Spinal cord (tissue), 10 donors: ENCODE data around the gene SMDT1. TPM values are rescaled to one million over a fixed set of nuclear protein-coding genes. Genes with fewer than 3 reads are reported as not detected.

Experiments
- DNase-seq, 6 donors: peaks; one replicate each; pipeline versions ENCODE4 v3.0.0 to v3.0.0-alpha.2; 2013 to 2015; ENCODE audit warnings: low spot score in 6 of 6, low read depth in 4 of 6
- H3K27ac ChIP-seq: one replicate; pipeline ENCODE4 v1.5.1; 2013; ENCODE audit warnings: low read depth, low read length, control low read depth
- H3K27me3 ChIP-seq: one replicate; pipeline ENCODE4 v1.6.1; 2013; ENCODE audit warnings: low read length; ENCODE audit not compliant: control insufficient read depth, insufficient read depth
- H3K36me3 ChIP-seq: one replicate; pipeline ENCODE4 v1.6.1; 2013; ENCODE audit warnings: low read length; ENCODE audit not compliant: control insufficient read depth, insufficient read depth
- H3K4me1 ChIP-seq: one replicate; pipeline ENCODE4 v1.6.1; 2013; ENCODE audit warnings: low read length; ENCODE audit not compliant: control insufficient read depth, insufficient read depth
- H3K4me3 ChIP-seq: one replicate; pipeline ENCODE4 v1.5.1; 2013; ENCODE audit warnings: low read depth, low read length, control low read depth
- H3K9me3 ChIP-seq: one replicate; pipeline ENCODE4 v1.6.1; 2013; ENCODE audit warnings: low read length; ENCODE audit not compliant: control insufficient read depth, insufficient read depth
- WGBS: methylation state at CpG from one replicate; pipeline ENCODE4 v1.1.5; 2013; ENCODE audit warnings: missing lambda C conversion rate; ENCODE audit not compliant: insufficient coverage; 5-methylcytosine and 5-hydroxymethylcytosine counted together
- long read RNA-seq, 4 donors: transcript quantifications; one replicate each; lab custom pipeline, GENCODE V29; 2026
- polyA plus RNA-seq, 2 donors: library from polyadenylated mRNA; unstranded; fragments of 120-200 nt; gene quantifications; one replicate each; pipeline ENCODE4 v1.2.1, GENCODE V29; 2013; ENCODE audit not compliant: insufficient read length in 2 of 2
- total RNA-seq, 2 donors: library from RNA; depleted of rRNA in 1 of 2; stranded (reverse); fragments of 120-200 nt in 1 of 2; fragments of >200 nt in 1 of 2; gene quantifications; one replicate each; pipeline versions ENCODE4 v1.2.3 to v1.2.4, GENCODE V29; 2013 to 2014
- donor health status: healthy.

The SMDT1 gene
- total RNA-seq (10 to 100 TPM; 22.6 to 31.8 TPM), polyA plus RNA-seq (100 to 1,000 TPM; 122 to 132 TPM)
- long read RNA-seq, donor 1, transcript SMDT1-202 (3 exons, 591 nt), result minor isoform, 18 of 215 reads
- long read RNA-seq, donor 1, transcript SMDT1-201 (3 exons, 1,567 nt), result major isoform, 178 of 215 reads
- long read RNA-seq, donor 1, partial matches to known transcripts, result 17 of 215 reads
- long read RNA-seq, donor 1, other reads (novel, unspliced or antisense), result 0 of 215 reads
- long read RNA-seq, donor 2, transcript SMDT1-201 (3 exons, 1,567 nt), result major isoform, 68 of 82 reads
- long read RNA-seq, donor 2, transcript SMDT1-202 (3 exons, 591 nt), result minor isoform, 11 of 82 reads
- long read RNA-seq, donor 2, partial matches to known transcripts, result 0 of 82 reads
- long read RNA-seq, donor 2, other reads (novel, unspliced or antisense), result 0 of 82 reads
- long read RNA-seq, donor 3, transcript SMDT1-201 (3 exons, 1,567 nt), result major isoform, 54 of 62 reads
- long read RNA-seq, donor 3, transcript SMDT1-202 (3 exons, 591 nt), result minor isoform, 8 of 62 reads
- long read RNA-seq, donor 3, partial matches to known transcripts, result 0 of 62 reads
- long read RNA-seq, donor 3, other reads (novel, unspliced or antisense), result 0 of 62 reads
- long read RNA-seq, donor 4, transcript SMDT1-202 (3 exons, 591 nt), result minor isoform, 20 of 243 reads
- long read RNA-seq, donor 4, transcript SMDT1-201 (3 exons, 1,567 nt), result major isoform, 200 of 243 reads
- long read RNA-seq, donor 4, partial matches to known transcripts, result 13 of 243 reads
- long read RNA-seq, donor 4, other reads (novel, unspliced or antisense), result 6 of 243 reads

GRCh38 chr22:42079319-42080251 lies at the start of gene SMDT1:
Gene SMDT1, plus strand, starts transcription at chr22:42079700. Its CDS starts 69 bp downstream, at chr22:42079769.
- no peaks in the 10 kb centered on the region for H3K9me3 ChIP-seq
- peaks cover 38% of the 10 kb centered on the region for H3K4me1 ChIP-seq
- H3K36me3 ChIP-seq, result peaks cover 35% of the 10 kb centered on the region
- peak within 1 kb of the TSS; percentile 99 for H3K27ac ChIP-seq
- no peaks in the 10 kb centered on the region for H3K27me3 ChIP-seq
- H3K4me3 ChIP-seq, result peak within 1 kb of the TSS; percentile 91
- DNase-seq, result peak; percentile 97 to 99 (median 98)
- WGBS, result under 1% methylated on average over 70 of the region's 71 CpGs

- H3K36me3 ChIP-seq, result peaks cover 4% of the 10 kb centered on the region
- no peaks in the 10 kb centered on the region for H3K9me3 ChIP-seq
- no peak overlapping the region for H3K4me3 ChIP-seq
- no peaks in the 10 kb centered on the region for H3K4me1 ChIP-seq
- WGBS, result 91% methylated on average over 5 of the region's 5 CpGs
- no peak for DNase-seq
- H3K27me3 ChIP-seq, result no peaks in the 10 kb centered on the region
- H3K27ac ChIP-seq, result no peak overlapping the region
Measured at GRCh38 chr22:42033263-42034181, 46.0 kb upstream of the SMDT1 start.

GRCh38 chr22:42035256-42035655 lies 44.2 kb upstream of the SMDT1 start:
- 76% methylated on average over 7 of the region's 8 CpGs for WGBS

GRCh38 chr22:42039271-42039670 lies 40.2 kb upstream of the SMDT1 start:
- Histone ChIP-seq H3K9me3 (peaks cover 2% of the 10 kb centered on the region), H3K27me3 (no peaks in the 10 kb centered on the region), H3K4me1 (no peaks in the 10 kb centered on the region), H3K4me3 (no peak overlapping the region), H3K27ac (no peak overlapping the region), H3K36me3 (no peaks in the 10 kb centered on the region)
- DNase-seq, result no peak
- WGBS, result 83% methylated on average over 1 of the region's 5 CpGs

More at GRCh38 chr22:42035256-42035655, 44.2 kb upstream of the SMDT1 start:
- DNase-seq, result no peak
- Histone ChIP-seq H3K4me3 (no peak overlapping the region), H3K9me3 (no peaks in the 10 kb centered on the region), H3K27me3 (no peaks in the 10 kb centered on the region), H3K4me1 (no peaks in the 10 kb centered on the region), H3K36me3 (peaks cover 4% of the 10 kb centered on the region), H3K27ac (no peak overlapping the region)

- H3K4me3 ChIP-seq, result no peak overlapping the region
- peaks cover 2% of the 10 kb centered on the region for H3K9me3 ChIP-seq
- no peaks in the 10 kb centered on the region for H3K36me3 ChIP-seq
- no peaks in the 10 kb centered on the region for H3K27me3 ChIP-seq
- no peaks in the 10 kb centered on the region for H3K4me1 ChIP-seq
- DNase-seq, result no peak
- no peak overlapping the region for H3K27ac ChIP-seq
Measured at GRCh38 chr22:42041784-42042183, 37.7 kb upstream of the SMDT1 start.

GRCh38 chr22:42050641-42051180 lies 28.8 kb upstream of the SMDT1 start:
- no peaks in the 10 kb centered on the region for H3K4me1 ChIP-seq
- no peaks in the 10 kb centered on the region for H3K36me3 ChIP-seq
- DNase-seq, result peak in 1 of 6 donors; percentile 65
- no peak overlapping the region for H3K4me3 ChIP-seq
- no peak overlapping the region for H3K27ac ChIP-seq
- no peaks in the 10 kb centered on the region for H3K9me3 ChIP-seq
- WGBS, result 83% methylated on average over 1 of the region's 2 CpGs
- H3K27me3 ChIP-seq, result no peaks in the 10 kb centered on the region

GRCh38 chr22:42052765-42053164 lies 26.7 kb upstream of the SMDT1 start:
- Histone ChIP-seq H3K27me3 (no peaks in the 10 kb centered on the region), H3K36me3 (no peaks in the 10 kb centered on the region), H3K9me3 (peaks cover 5% of the 10 kb centered on the region), H3K27ac (no peak overlapping the region), H3K4me3 (no peak overlapping the region), H3K4me1 (no peaks in the 10 kb centered on the region)
- no peak for DNase-seq
- 90% methylated on average over 2 of the region's 3 CpGs for WGBS

- peaks cover 29% of the 10 kb centered on the region for H3K36me3 ChIP-seq
- no peak overlapping the region for H3K4me3 ChIP-seq
- no peak for DNase-seq
- no peaks in the 10 kb centered on the region for H3K27me3 ChIP-seq
- no peak overlapping the region for H3K27ac ChIP-seq
- peaks cover 5% of the 10 kb centered on the region for H3K9me3 ChIP-seq
- WGBS, result no CpG with 5 or more reads among the region's 1 CpG
- H3K4me1 ChIP-seq, result no peaks in the 10 kb centered on the region
Measured at GRCh38 chr22:42056757-42057511, 22.6 kb upstream of the SMDT1 start.
